NB4 (cell line): ENCODE results near the gene ASGR2.

Experiments
- CTCF ChIP-seq: IDR thresholded peaks from one replicate; pipeline ENCODE4 v1.5.1; 2012; ENCODE audit warnings: low read depth, low read length
- POLR2A ChIP-seq: IDR thresholded peaks from 2 replicates; pipeline ENCODE4 v1.6.1; 2011; ENCODE audit warnings: mild to moderate bottlenecking; ENCODE audit not compliant: insufficient read length; ENCODE audit errors: extremely low read depth

GRCh38 chr17:7141824-7142223, 27.2 kb upstream of the ASGR2 start:
- TF ChIP-seq CTCF (no peak), POLR2A (no peak)
